ENCODE data around the gene ASTE1. TPM values are rescaled to one million over a fixed set of nuclear protein-coding genes. Genes with fewer than 3 reads are reported as not detected.

Gene ASTE1
- total and polyA plus RNA-seq, 8 donors = 0.45 to 13.2 (median 3.3) TPM

DNA sequence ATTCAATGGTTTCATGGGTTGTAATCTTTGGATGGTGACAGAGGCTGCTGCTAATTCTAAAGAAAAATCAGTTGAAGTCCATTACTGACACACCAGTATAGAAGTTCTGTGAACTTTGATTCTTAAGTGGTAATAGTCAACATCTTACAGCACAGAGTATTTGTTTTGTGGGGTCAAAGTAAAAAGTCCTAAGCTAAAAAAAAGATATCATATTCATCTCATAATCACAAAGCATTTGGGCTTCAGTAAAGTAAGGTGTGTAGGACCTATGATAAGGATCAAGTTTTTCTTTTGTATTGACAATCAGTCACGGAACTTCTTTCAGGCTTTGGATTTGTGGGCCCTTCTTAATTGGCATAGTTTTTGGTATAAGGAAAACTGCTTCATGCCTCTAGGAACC, 1.1 kb downstream of the ASTE1 start:
- 14 to 55% (median 50%) methylated on average over 1 of the region's 1 CpG for WGBS, 5 donors
- Histone ChIP-seq H3K36me3 (peaks cover 0 to 9% (median 9%) of the 10 kb centered on the region in 4 donors), H3K4me1 (peaks cover 9 to 64% (median 37%) of the 10 kb centered on the region in 4 donors), H3K4me3 (peak overlapping the region; percentile 60 to 70 (median 68)), H3K9me3 (no peaks in the 10 kb centered on the region), H3K27me3 (no peaks in the 10 kb centered on the region), H3K27ac (peak overlapping the region in 3 of 5 donors; percentile 92 to 94 (median 92))
- no peak for TF ChIP-seq EP300 (IDR thresholded peaks at IDR 0.05)
- no peak for TF ChIP-seq POLR2AphosphoS5 (IDR thresholded peaks at IDR 0.05)
- TF ChIP-seq, protein P1, sequence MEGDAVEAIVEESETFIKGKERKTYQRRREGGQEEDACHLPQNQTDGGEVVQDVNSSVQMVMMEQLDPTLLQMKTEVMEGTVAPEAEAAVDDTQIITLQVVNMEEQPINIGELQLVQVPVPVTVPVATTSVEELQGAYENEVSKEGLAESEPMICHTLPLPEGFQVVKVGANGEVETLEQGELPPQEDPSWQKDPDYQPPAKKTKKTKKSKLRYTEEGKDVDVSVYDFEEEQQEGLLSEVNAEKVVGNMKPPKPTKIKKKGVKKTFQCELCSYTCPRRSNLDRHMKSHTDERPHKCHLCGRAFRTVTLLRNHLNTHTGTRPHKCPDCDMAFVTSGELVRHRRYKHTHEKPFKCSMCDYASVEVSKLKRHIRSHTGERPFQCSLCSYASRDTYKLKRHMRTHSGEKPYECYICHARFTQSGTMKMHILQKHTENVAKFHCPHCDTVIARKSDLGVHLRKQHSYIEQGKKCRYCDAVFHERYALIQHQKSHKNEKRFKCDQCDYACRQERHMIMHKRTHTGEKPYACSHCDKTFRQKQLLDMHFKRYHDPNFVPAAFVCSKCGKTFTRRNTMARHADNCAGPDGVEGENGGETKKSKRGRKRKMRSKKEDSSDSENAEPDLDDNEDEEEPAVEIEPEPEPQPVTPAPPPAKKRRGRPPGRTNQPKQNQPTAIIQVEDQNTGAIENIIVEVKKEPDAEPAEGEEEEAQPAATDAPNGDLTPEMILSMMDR (IDR thresholded peaks at IDR 0.05) = no peak
- no peak for TF ChIP-seq POLR2A (IDR thresholded peaks at IDR 0.05)
- DNase-seq = no peak
- intact Hi-C loops (cut with DNase I; ENCODE audit: low total_unique reads) = no loop called here

DNA sequence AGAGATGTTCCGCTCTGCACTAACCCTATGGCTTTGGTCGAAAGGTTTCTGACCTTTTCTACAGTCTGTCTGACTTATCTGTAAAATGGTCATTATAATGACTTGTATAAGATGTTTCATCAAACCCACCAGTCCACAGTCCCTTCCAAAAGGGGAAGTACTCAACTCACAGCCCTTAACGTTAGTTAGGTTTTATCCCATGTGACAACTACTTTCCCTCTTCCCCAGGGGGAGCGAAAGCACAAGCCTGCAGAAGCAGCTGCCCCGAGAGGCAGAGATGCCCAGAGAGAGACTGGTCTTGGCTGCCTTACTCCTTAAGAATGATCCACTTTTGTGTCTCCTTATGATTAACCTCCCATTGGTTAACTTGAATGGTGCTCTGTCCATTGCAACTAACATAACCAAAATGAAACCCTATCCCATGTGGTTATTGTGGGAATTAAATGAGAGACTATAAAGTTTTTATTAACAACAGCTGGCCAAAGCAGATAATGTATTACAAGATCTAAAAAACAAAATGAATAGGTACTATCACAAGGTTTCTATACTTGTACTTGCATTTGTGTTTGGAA, 6.4 kb downstream of the ASTE1 start:
- H3K4me1 ChIP-seq = peaks cover under 1 to 65% (median 28%) of the 10 kb centered on the region in 4 donors
- no peak overlapping the region for H3K27ac ChIP-seq
- peaks cover 9 to 46% (median 41%) of the 10 kb centered on the region in 4 donors for H3K36me3 ChIP-seq
- H3K4me3 ChIP-seq = no peak overlapping the region
- TF ChIP-seq EP300 (IDR thresholded peaks at IDR 0.05) (no peak), POLR2A (IDR thresholded peaks at IDR 0.05) (no peak)
- TF ChIP-seq, protein P1 (IDR thresholded peaks at IDR 0.05) = no peak
- no peaks in the 10 kb centered on the region for H3K9me3 ChIP-seq
- intact Hi-C loops (cut with DNase I; ENCODE audit: low total_unique reads) = no loop called here
- H3K27me3 ChIP-seq = no peaks in the 10 kb centered on the region
- WGBS, 5 donors = 80 to 86% (median 84%) methylated on average over 5 of the region's 5 CpGs
- DNase-seq = no peak

DNA sequence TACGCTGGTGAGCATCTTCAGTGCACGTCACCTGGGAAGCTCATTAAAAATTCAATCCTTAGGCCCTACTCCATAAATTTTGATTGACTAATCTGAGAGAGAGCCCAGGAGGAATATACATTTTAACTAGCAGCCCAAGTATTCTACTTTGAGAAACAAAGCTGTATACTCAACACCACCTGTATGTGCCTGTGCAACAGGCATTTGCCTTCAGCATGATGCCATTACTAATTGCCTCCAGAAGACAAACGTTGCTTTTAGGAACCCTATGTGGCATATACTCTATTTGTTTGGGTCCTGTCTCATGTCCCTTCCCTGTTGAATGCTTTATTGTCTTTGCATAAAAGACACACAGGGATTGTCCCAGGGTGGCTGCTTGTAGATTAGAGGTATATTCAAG, 7.7 kb downstream of the ASTE1 start:
- intact Hi-C loops (cut with DNase I; ENCODE audit: low total_unique reads) = no loop called here
- Histone ChIP-seq H3K36me3 (peaks cover 19 to 52% (median 50%) of the 10 kb centered on the region in 4 donors), H3K4me3 (no peak overlapping the region), H3K4me1 (peaks cover 0 to 53% (median 22%) of the 10 kb centered on the region in 4 donors), H3K9me3 (no peaks in the 10 kb centered on the region), H3K27me3 (no peaks in the 10 kb centered on the region), H3K27ac (no peak overlapping the region)
- no peak for TF ChIP-seq POLR2A (IDR thresholded peaks at IDR 0.05)
- no peak for TF ChIP-seq POLR2AphosphoS5 (IDR thresholded peaks at IDR 0.05)
- TF ChIP-seq EP300 (IDR thresholded peaks at IDR 0.05) = no peak
- TF ChIP-seq, protein P1 (IDR thresholded peaks at IDR 0.05) = no peak
- WGBS, 5 donors = 85 to 94% (median 88%) methylated on average over 3 of the region's 3 CpGs
- DNase-seq = no peak

DNA sequence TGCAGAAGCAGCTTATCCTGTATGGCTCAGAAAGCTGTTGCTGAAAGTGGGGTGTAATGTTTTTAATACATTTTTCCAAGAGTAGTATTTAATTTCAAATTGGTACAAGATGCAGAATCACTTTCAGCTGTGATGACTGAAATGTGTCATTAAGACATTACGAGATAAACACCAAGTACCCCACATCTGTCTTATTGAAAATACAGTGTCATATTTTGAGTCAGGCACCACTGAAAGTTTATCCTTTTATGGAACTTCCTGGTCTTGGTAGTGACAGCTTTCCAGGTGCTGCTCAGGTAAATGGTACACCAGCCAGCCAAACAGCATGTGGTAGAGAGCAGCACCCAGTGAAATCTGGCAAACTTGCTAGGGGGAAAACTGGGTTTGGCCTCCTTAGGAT, 16.9 kb downstream of the ASTE1 start:
- Histone ChIP-seq H3K9me3 (no peaks in the 10 kb centered on the region), H3K4me1 (no peaks in the 10 kb centered on the region), H3K27me3 (no peaks in the 10 kb centered on the region), H3K36me3 (peaks cover 16 to 90% (median 78%) of the 10 kb centered on the region in 4 donors), H3K27ac (no peak overlapping the region), H3K4me3 (no peak overlapping the region)
- no peak for DNase-seq
- WGBS, 5 donors = 79 to 100% (median 96%) methylated on average over 1 of the region's 1 CpG
- TF ChIP-seq POLR2A (IDR thresholded peaks at IDR 0.05) (no peak), POLR2AphosphoS5 (IDR thresholded peaks at IDR 0.05) (no peak), EP300 (IDR thresholded peaks at IDR 0.05) (no peak)
- TF ChIP-seq, protein P1 (IDR thresholded peaks at IDR 0.05) = no peak
- intact Hi-C loops (cut with DNase I; ENCODE audit: low total_unique reads) = no loop called here
